SK-N-SH (cell line): ENCODE results near the gene MBOAT2. TPM values are rescaled to one million over a fixed set of nuclear protein-coding genes. Genes with fewer than 3 reads are reported as not detected.
A peak's percentile ranks its signal among the peaks of the same experiment; 100 is the strongest.

Source experiments
- CTCF ChIA-PET: fragments of 300-600, 350-600 bp; formaldehyde crosslinking; extraction: SDS; loops from one replicate; lab custom pipeline; 2021; lab: Yijun Ruan, JAX
- POLR2A ChIA-PET: fragments of 350-600 bp; sonication (Branson Sonifier 250); formaldehyde crosslinking; extraction: SDS; loops from one replicate; lab custom pipeline; 2020; ENCODE audit warnings: antibody characterized with exemption, inconsistent platforms; lab: Yijun Ruan, JAX
- DNase-seq: peaks from one replicate; pipeline ENCODE4 v3.0.0; 2012
- H2AFZ ChIP-seq: fragments of 200-600 bp; sonication (generic); 2 replicates; pipeline ENCODE4 v1.8.1; 2016; ENCODE audit warnings: antibody characterized with exemption, mild to moderate bottlenecking, low read depth
- H3F3A ChIP-seq: fragments of 200-600 bp; sonication (generic); replicated peaks from 2 replicates; pipeline ENCODE3; 2016; ENCODE audit warnings: antibody characterized with exemption, mild to moderate bottlenecking; ENCODE audit not compliant: insufficient read depth
- H3K27ac ChIP-seq, 2 experiments: fragments of 200-500 bp in 1 of 2; fragments of 200-600 bp in 1 of 2; sonication (Bioruptor generic) in 1 of 2; sonication (generic), shearing (Covaris generic) in 1 of 2; 2 replicates each; pipeline versions ENCODE4 v1.5.1 to v1.6.1; 2014 to 2016; ENCODE audit warnings: low read depth in 2 of 2, inconsistent platforms in 1 of 2, low read length in 1 of 2, mild to moderate bottlenecking in 1 of 2, mixed read lengths in 1 of 2
- H3K27me3 ChIP-seq: fragments of 200-600 bp; sonication (generic), shearing (Covaris generic); 2 replicates; pipeline ENCODE4 v1.6.1; 2016; ENCODE audit warnings: mixed run types; ENCODE audit not compliant: insufficient read depth
- H3K36me3 ChIP-seq, 2 experiments: fragments of 200-500 bp in 1 of 2; fragments of 200-600 bp in 1 of 2; sonication (Bioruptor generic) in 1 of 2; sonication (generic) in 1 of 2; replicated peaks in 1 of 2; 2 replicates each; pipeline versions ENCODE3 to v1.5.1; 2014 to 2016; ENCODE audit warnings: low read length in 1 of 2, mild to moderate bottlenecking in 1 of 2; ENCODE audit not compliant: insufficient read depth in 2 of 2, control insufficient read depth in 1 of 2
- H3K4me1 ChIP-seq, 2 experiments: fragments of 200-500 bp in 1 of 2; fragments of 200-600 bp in 1 of 2; sonication (Bioruptor generic) in 1 of 2; sonication (generic), shearing (Covaris generic) in 1 of 2; 2 replicates each; pipeline versions ENCODE4 v1.5.1 to v1.6.1; 2014 to 2016; ENCODE audit warnings: low read depth in 1 of 2, low read length in 1 of 2, mixed run types in 1 of 2; ENCODE audit not compliant: insufficient read depth in 2 of 2, control insufficient read depth in 1 of 2
- H3K4me2 ChIP-seq: fragments of 200-600 bp; sonication (generic), shearing (Covaris generic); 2 replicates; pipeline ENCODE4 v1.6.1; 2017; ENCODE audit warnings: mixed run types
- H3K4me3 ChIP-seq, 2 experiments: fragments of 200-500 bp in 1 of 2; fragments of 200-600 bp in 1 of 2; sonication (Bioruptor generic) in 1 of 2; sonication (generic), shearing (Covaris generic) in 1 of 2; 2 replicates each; pipeline versions ENCODE4 v1.5.1 to v1.8.1; 2014 to 2016; ENCODE audit warnings: low read depth in 2 of 2, inconsistent platforms in 1 of 2, low read length in 1 of 2, mild to moderate bottlenecking in 1 of 2, mixed read lengths in 1 of 2, moderate library complexity in 1 of 2
- H3K79me2 ChIP-seq: fragments of 200-600 bp; sonication (generic); 2 replicates; pipeline ENCODE4 v1.8.1; 2017; ENCODE audit warnings: mild to moderate bottlenecking; ENCODE audit not compliant: insufficient read depth
- H3K9ac ChIP-seq: fragments of 200-600 bp; sonication (generic); 2 replicates; pipeline ENCODE4 v1.6.1; 2017; ENCODE audit warnings: mixed run types
- H3K9me2 ChIP-seq: fragments of 200-600 bp; sonication (generic); 2 replicates; pipeline ENCODE4 v1.6.1; 2017; ENCODE audit warnings: mixed run types
- H3K9me3 ChIP-seq: fragments of 200-600 bp; sonication (generic); 2 replicates; pipeline ENCODE4 v1.6.1; 2017; ENCODE audit warnings: mixed run types, mild to moderate bottlenecking, moderate library complexity
- H4K20me1 ChIP-seq: fragments of 200-600 bp; sonication (generic); 2 replicates; pipeline ENCODE4 v1.6.1; 2017; ENCODE audit warnings: mild to moderate bottlenecking, mixed run types; ENCODE audit not compliant: insufficient read depth
- CHD2 ChIP-seq: fragments of 150-350 bp; IDR thresholded peaks from 2 replicates; pipeline ENCODE4 v1.6.1; 2018; ENCODE audit warnings: low read length; ENCODE audit not compliant: partially characterized antibody
- EP300 ChIP-seq, 2 experiments: IDR thresholded peaks; 2 replicates each; pipeline versions ENCODE4 v1.4.0 to v1.6.1; 2012; ENCODE audit warnings: borderline replicate concordance in 1 of 2, low read depth in 1 of 2, low read length in 1 of 2
- FOSL2 ChIP-seq: IDR thresholded peaks from 2 replicates; pipeline ENCODE4 v1.4.0; 2012; ENCODE audit warnings: low read depth, mild to moderate bottlenecking, moderate library complexity, borderline replicate concordance
- FOXJ3 ChIP-seq: sonication (generic); formaldehyde crosslinking; IDR thresholded peaks from 2 replicates; pipeline ENCODE4 v1.5.1; 2020; ENCODE audit warnings: mild to moderate bottlenecking, missing genetic modification reagents
- FOXM1 ChIP-seq: IDR thresholded peaks from 2 replicates; pipeline ENCODE4 v1.4.0; 2012; ENCODE audit warnings: low read depth, mild to moderate bottlenecking
- GABPA ChIP-seq: IDR thresholded peaks from 2 replicates; pipeline ENCODE4 v1.4.0; 2012; ENCODE audit warnings: low read depth, mild to moderate bottlenecking
- JUND ChIP-seq: IDR thresholded peaks from 2 replicates; pipeline ENCODE4 v1.4.0; 2012
- NRF1 ChIP-seq: IDR thresholded peaks from 2 replicates; pipeline ENCODE4 v1.6.1; 2012; ENCODE audit warnings: low read depth, mild to moderate bottlenecking, low read length
- POLR2AphosphoS5 ChIP-seq: IDR thresholded peaks from 2 replicates; pipeline ENCODE4 v1.6.1; 2012; ENCODE audit warnings: low read depth, low read length
- RAD21 ChIP-seq: IDR thresholded peaks from 2 replicates; pipeline ENCODE4 v1.6.1; 2012; ENCODE audit warnings: mild to moderate bottlenecking, low read length
- RFX5 ChIP-seq: IDR thresholded peaks from 2 replicates; pipeline ENCODE4 v1.6.1; 2012; ENCODE audit warnings: mild to moderate bottlenecking, improper control_type of control experiment, low read length
- RXRA ChIP-seq: IDR thresholded peaks from 2 replicates; pipeline ENCODE4 v1.4.0; 2012; ENCODE audit warnings: low read depth, mild to moderate bottlenecking, borderline replicate concordance
- SIN3A ChIP-seq: IDR thresholded peaks from 2 replicates; pipeline ENCODE4 v1.6.1; 2012; ENCODE audit warnings: low read depth, mild to moderate bottlenecking, low read length, moderate library complexity, borderline replicate concordance
- TAF1 ChIP-seq: IDR thresholded peaks from 2 replicates; pipeline ENCODE4 v1.6.1; 2012; ENCODE audit warnings: low read depth, mild to moderate bottlenecking, low read length, moderate library complexity, borderline replicate concordance
- TEAD4 ChIP-seq: IDR thresholded peaks from 2 replicates; pipeline ENCODE4 v1.4.0; 2012; ENCODE audit warnings: mild to moderate bottlenecking, borderline replicate concordance; ENCODE audit not compliant: insufficient read depth
- WGBS: methylation state at CpG from one replicate; pipeline ENCODE4 v1.1.6; 2017; ENCODE audit warnings: low lambda C conversion rate; 5-methylcytosine and 5-hydroxymethylcytosine counted together
- polyA plus RNA-seq, 3 experiments: library from polyadenylated mRNA; depleted of rRNA; stranded (reverse); fragments of >200 nt; gene quantifications; 2 replicates each; pipeline ENCODE4 v1.2.3, GENCODE V29; 2012
- TF ChIP-seq, protein P1 (sequence below): fragments of 150-350 bp; IDR thresholded peaks from 2 replicates; pipeline ENCODE4 v1.6.1; 2016; ENCODE audit warnings: mild to moderate bottlenecking, low read depth, low read length
- TF ChIP-seq, protein P2 (sequence below): IDR thresholded peaks from 2 replicates; pipeline ENCODE4 v1.6.1; 2012; ENCODE audit warnings: mild to moderate bottlenecking, low read depth, low read length, moderate library complexity
- TF ChIP-seq, protein P3 (sequence below): IDR thresholded peaks from 2 replicates; pipeline ENCODE4 v1.4.0; 2012; ENCODE audit warnings: low read depth, borderline replicate concordance
- TF ChIP-seq, protein P4 (sequence below): IDR thresholded peaks from 2 replicates; pipeline ENCODE4; 2012

The MBOAT2 gene
- polyA plus RNA-seq, 1 of the 3 experiments (the other 2 are of a cell fraction): 33.9 TPM

DNA sequence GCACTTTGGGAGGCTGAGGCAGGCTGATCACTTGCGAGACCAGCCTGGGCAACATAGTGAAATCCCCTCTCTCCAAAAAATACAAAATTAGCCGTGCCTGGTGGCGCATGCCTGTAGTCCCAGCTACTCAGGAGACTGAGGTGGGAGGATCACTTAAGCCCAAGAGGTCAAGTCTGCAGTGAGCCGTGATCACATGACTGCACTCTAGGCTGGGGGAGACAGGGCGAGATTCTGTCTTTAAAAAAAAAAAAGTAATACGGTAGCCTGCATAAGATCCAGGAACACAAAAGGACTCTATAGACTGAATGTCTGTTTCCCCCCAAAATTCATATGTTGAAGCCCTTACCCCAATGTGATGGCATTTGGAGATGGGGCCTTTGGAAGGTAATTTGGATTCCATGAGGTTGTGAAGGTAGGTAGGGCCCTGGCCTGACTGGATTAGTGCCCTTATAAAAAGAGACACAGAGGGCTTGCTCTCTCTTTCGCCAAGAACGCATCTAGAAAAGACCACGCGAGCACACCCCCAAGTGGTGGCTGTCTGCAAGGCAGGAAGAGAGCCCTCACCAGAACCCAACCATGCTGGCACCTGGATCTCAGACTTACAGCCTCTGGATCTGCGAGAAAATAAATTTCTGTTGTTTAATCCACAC, 17.0 kb downstream of the MBOAT2 start (continued):
- TF ChIP-seq, protein P1, sequence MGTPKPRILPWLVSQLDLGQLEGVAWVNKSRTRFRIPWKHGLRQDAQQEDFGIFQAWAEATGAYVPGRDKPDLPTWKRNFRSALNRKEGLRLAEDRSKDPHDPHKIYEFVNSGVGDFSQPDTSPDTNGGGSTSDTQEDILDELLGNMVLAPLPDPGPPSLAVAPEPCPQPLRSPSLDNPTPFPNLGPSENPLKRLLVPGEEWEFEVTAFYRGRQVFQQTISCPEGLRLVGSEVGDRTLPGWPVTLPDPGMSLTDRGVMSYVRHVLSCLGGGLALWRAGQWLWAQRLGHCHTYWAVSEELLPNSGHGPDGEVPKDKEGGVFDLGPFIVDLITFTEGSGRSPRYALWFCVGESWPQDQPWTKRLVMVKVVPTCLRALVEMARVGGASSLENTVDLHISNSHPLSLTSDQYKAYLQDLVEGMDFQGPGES: no peak
- no peak for TF ChIP-seq CHD2
- no peak for TF ChIP-seq JUND
- peak; percentile 59 for TF ChIP-seq RAD21
- TF ChIP-seq FOXJ3 (CRISPR knock-in tag): no peak
- no peak for TF ChIP-seq TEAD4
- no peak for TF ChIP-seq GABPA
- TF ChIP-seq EP300 (IDR thresholded peaks at IDR 0.05; ENCODE audit: borderline replicate concordance in 1 of 2, low read depth in 1 of 2, low read length in 1 of 2): no peak
- no peak for TF ChIP-seq POLR2AphosphoS5
- no peak for TF ChIP-seq NRF1
- no peak for TF ChIP-seq TAF1

DNA sequence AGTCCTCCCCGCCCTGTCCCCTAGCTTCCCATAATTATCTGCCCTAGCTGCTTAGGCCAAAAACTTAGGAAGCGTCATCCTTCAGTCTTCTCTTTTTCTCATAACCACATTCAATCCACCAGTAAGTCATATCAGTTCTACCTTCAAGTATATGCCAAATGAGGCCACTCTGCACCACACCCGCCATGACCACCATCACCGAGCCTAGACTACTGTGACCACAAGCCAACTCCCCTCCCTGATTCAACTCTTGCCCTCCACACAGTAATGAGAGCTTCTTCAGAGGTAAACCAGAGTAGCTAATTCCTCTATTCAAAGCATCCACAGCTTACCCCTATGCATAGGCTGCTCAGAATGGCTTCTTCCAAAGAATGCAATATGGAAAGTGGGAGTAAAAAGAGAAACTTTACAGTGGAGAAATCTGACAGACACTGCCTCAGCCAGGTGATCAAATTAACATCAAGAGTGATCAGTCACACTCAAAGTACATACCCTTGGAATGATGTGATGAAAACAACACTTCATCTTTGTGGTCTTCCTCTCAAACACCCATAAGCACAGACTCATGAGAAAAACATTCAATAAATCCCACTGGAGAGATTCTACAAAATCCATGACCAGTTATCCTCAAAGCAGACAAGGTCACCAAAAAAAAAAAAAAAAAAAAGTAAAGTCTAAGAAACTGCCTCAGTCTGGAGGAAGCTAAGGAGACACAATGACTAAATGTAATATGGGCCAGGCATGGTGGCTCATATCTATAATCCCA, 17.7 kb downstream of the MBOAT2 start:
- 96% methylated on average over 4 of the region's 4 CpGs for WGBS
- TF ChIP-seq, protein P2, sequence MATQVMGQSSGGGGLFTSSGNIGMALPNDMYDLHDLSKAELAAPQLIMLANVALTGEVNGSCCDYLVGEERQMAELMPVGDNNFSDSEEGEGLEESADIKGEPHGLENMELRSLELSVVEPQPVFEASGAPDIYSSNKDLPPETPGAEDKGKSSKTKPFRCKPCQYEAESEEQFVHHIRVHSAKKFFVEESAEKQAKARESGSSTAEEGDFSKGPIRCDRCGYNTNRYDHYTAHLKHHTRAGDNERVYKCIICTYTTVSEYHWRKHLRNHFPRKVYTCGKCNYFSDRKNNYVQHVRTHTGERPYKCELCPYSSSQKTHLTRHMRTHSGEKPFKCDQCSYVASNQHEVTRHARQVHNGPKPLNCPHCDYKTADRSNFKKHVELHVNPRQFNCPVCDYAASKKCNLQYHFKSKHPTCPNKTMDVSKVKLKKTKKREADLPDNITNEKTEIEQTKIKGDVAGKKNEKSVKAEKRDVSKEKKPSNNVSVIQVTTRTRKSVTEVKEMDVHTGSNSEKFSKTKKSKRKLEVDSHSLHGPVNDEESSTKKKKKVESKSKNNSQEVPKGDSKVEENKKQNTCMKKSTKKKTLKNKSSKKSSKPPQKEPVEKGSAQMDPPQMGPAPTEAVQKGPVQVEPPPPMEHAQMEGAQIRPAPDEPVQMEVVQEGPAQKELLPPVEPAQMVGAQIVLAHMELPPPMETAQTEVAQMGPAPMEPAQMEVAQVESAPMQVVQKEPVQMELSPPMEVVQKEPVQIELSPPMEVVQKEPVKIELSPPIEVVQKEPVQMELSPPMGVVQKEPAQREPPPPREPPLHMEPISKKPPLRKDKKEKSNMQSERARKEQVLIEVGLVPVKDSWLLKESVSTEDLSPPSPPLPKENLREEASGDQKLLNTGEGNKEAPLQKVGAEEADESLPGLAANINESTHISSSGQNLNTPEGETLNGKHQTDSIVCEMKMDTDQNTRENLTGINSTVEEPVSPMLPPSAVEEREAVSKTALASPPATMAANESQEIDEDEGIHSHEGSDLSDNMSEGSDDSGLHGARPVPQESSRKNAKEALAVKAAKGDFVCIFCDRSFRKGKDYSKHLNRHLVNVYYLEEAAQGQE: no peak
- no peak for TF ChIP-seq RFX5
- peak; percentile 5; the same call in 1 of the 2 replicates for TF ChIP-seq FOSL2
- TF ChIP-seq RAD21: no peak
- TF ChIP-seq, protein P3, sequence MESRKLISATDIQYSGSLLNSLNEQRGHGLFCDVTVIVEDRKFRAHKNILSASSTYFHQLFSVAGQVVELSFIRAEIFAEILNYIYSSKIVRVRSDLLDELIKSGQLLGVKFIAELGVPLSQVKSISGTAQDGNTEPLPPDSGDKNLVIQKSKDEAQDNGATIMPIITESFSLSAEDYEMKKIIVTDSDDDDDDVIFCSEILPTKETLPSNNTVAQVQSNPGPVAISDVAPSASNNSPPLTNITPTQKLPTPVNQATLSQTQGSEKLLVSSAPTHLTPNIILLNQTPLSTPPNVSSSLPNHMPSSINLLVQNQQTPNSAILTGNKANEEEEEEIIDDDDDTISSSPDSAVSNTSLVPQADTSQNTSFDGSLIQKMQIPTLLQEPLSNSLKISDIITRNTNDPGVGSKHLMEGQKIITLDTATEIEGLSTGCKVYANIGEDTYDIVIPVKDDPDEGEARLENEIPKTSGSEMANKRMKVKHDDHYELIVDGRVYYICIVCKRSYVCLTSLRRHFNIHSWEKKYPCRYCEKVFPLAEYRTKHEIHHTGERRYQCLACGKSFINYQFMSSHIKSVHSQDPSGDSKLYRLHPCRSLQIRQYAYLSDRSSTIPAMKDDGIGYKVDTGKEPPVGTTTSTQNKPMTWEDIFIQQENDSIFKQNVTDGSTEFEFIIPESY: no peak
- TF ChIP-seq FOXM1: no peak
- TF ChIP-seq, protein P1: no peak
- no peak for TF ChIP-seq CHD2
- TF ChIP-seq JUND: peak; percentile 29; the same call in 1 of the 2 replicates
- TF ChIP-seq, protein P4, sequence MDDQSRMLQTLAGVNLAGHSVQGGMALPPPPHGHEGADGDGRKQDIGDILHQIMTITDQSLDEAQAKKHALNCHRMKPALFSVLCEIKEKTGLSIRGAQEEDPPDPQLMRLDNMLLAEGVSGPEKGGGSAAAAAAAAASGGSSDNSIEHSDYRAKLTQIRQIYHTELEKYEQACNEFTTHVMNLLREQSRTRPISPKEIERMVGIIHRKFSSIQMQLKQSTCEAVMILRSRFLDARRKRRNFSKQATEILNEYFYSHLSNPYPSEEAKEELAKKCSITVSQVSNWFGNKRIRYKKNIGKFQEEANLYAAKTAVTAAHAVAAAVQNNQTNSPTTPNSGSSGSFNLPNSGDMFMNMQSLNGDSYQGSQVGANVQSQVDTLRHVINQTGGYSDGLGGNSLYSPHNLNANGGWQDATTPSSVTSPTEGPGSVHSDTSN: peak; percentile 36; the same call in 1 of the 2 replicates
- no peak for TF ChIP-seq TAF1
- TF ChIP-seq RXRA: no peak
- no peak for TF ChIP-seq SIN3A

More for the DNA sequence above, 17.7 kb downstream of the MBOAT2 start:
- Histone ChIP-seq H4K20me1 (no peaks in the 10 kb centered on the region), H3K4me1 (peaks cover 9 to 36% of the 10 kb centered on the region in 2 experiments), H3K36me3 (peaks cover 0 to 3% of the 10 kb centered on the region in 2 experiments), H3K9me3 (no peaks in the 10 kb centered on the region), H3K4me2 (no peak overlapping the region; the same call in 1 of the 2 replicates), H3K27me3 (no peaks in the 10 kb centered on the region), H2AFZ (no peak overlapping the region), H3K4me3 (no peak overlapping the region), H3K9me2 (no peaks in the 10 kb centered on the region), H3K27ac (peak overlapping the region in 1 of 2 experiments; percentile 21; a peak in 1 of 4 replicates), H3F3A (peaks cover 23% of the 10 kb centered on the region), H3K79me2 (peaks cover 98% of the 10 kb centered on the region), H3K9ac (no peak overlapping the region)
- CTCF ChIA-PET: interaction anchor here (0.7 to 1.1 kb wide), 2 partner anchors 112 to 140 kb away, joined by 3 read pairs; no protein-coding TSS in a partner anchor
- DNase-seq: no peak
- POLR2A ChIA-PET: no interaction called here
